MM.1S (cell line): Measurements from ENCODE around the gene PEA15.

Experiments used
- CTCF ChIP-seq: fragments of 300-600 bp; sonication (generic); IDR thresholded peaks from 2 replicates; pipeline ENCODE4 v1.5.1; 2016; ENCODE audit warnings: antibody characterized with exemption, low read length, mixed read lengths
- EZH2 ChIP-seq: fragments of 300-600 bp; sonication (generic); optimal IDR thresholded peaks from 2 replicates; pipeline ENCODE3; 2017; ENCODE audit warnings: low read depth, mild to moderate bottlenecking, antibody characterized with exemption, low read length, mixed read lengths

GRCh38 chr1:160261893-160262794 lies 57.0 kb downstream of the PEA15 start, which contains the start of gene DCAF8:
- TF ChIP-seq CTCF (no peak), EZH2 (no peak)
